Activated B cell treated with CpG ODN at 0.5 μM for 24 hours (primary cell): ENCODE data around the gene ADAT2. TPM values are rescaled to one million over a fixed set of nuclear protein-coding genes. Genes with fewer than 3 reads are reported as not detected.
"Not testable (repeated sequence)": the region's sequence is repeated elsewhere in the genome, so short reads cannot be mapped to it uniquely, and the experiment has no call there.

ENCODE experiments used
- ATAC-seq: fragments of 200-7000 bp; cut with Tn5 transposase; one replicate; pipeline ENCODE4 v1.10.0; 2021; ENCODE audit warnings: low read depth, mild to moderate bottlenecking, moderate library complexity
- CTCF ChIA-PET: fragments of 350-600 bp; sonication (Branson Sonifier 250); formaldehyde crosslinking; loops from one replicate; lab custom pipeline; 2021; ENCODE audit warnings: antibody characterized with exemption; lab: Charles Lee
- POLR2A ChIA-PET: fragments of 350-600 bp; sonication (Branson Sonifier 250); formaldehyde crosslinking; loops from one replicate; lab custom pipeline; 2021; ENCODE audit warnings: antibody characterized with exemption; lab: Charles Lee
- DNase-seq: peaks from one replicate; pipeline ENCODE4 v3.0.0; 2022
- H3K27ac Mint-ChIP-seq: one replicate; pipeline ENCODE4 v1.8.0; 2020; ENCODE audit warnings: mixed read lengths
- H3K27me3 Mint-ChIP-seq: one replicate; pipeline ENCODE4 v1.8.0; 2021; ENCODE audit warnings: mixed read lengths
- H3K36me3 Mint-ChIP-seq: one replicate; pipeline ENCODE4 v1.8.0; 2021; ENCODE audit warnings: low read depth, mixed read lengths
- H3K4me1 Mint-ChIP-seq: one replicate; pipeline ENCODE4 v1.8.0; 2021; ENCODE audit warnings: mixed read lengths
- H3K4me3 Mint-ChIP-seq: one replicate; pipeline ENCODE4 v1.8.0; 2020; ENCODE audit warnings: mild to moderate bottlenecking, mixed read lengths
- H3K9me3 Mint-ChIP-seq: one replicate; pipeline ENCODE4 v1.8.0; 2020; ENCODE audit warnings: mixed read lengths
- intact Hi-C: fragments of 100-400 bp; cut with micrococcal nuclease; formaldehyde crosslinking; loops from one replicate; pipeline ENCODE4 v1.15.1; 2024
- total RNA-seq: library from RNA; stranded (reverse); gene quantifications from 2 replicates; pipeline ENCODE4 v1.2.3, GENCODE V29; 2022
- TF ChIP-seq, protein P1 (sequence below): fragments of 200-600 bp; IDR thresholded peaks from one replicate; pipeline ENCODE4 v1.8.0; 2022; ENCODE audit warnings: antibody characterized with exemption, mild to moderate bottlenecking

Gene ADAT2
- total RNA-seq, 1 donor from 2014 or later = 30.2 TPM

- Mint-ChIP-seq H3K4me1 (no peaks in the 10 kb centered on the region), H3K36me3 (peaks cover 72% of the 10 kb centered on the region), H3K9me3 (no peaks in the 10 kb centered on the region), H3K4me3 (no peak overlapping the region), H3K27ac (no peak overlapping the region), H3K27me3 (no peaks in the 10 kb centered on the region)
- no peak for ATAC-seq
- intact Hi-C loops = loop anchor here (10.0 kb wide), 1 partner anchor 203 kb away; the partner anchor contains the start of gene PHACTR2
- DNase-seq = no peak
- POLR2A ChIA-PET = no interaction called here
- CTCF ChIA-PET = no interaction called here
- TF ChIP-seq, protein P1, sequence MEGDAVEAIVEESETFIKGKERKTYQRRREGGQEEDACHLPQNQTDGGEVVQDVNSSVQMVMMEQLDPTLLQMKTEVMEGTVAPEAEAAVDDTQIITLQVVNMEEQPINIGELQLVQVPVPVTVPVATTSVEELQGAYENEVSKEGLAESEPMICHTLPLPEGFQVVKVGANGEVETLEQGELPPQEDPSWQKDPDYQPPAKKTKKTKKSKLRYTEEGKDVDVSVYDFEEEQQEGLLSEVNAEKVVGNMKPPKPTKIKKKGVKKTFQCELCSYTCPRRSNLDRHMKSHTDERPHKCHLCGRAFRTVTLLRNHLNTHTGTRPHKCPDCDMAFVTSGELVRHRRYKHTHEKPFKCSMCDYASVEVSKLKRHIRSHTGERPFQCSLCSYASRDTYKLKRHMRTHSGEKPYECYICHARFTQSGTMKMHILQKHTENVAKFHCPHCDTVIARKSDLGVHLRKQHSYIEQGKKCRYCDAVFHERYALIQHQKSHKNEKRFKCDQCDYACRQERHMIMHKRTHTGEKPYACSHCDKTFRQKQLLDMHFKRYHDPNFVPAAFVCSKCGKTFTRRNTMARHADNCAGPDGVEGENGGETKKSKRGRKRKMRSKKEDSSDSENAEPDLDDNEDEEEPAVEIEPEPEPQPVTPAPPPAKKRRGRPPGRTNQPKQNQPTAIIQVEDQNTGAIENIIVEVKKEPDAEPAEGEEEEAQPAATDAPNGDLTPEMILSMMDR = no peak
Measured at GRCh38 chr6:143471822-143472221, 21.3 kb upstream of the ADAT2 start.

DNA sequence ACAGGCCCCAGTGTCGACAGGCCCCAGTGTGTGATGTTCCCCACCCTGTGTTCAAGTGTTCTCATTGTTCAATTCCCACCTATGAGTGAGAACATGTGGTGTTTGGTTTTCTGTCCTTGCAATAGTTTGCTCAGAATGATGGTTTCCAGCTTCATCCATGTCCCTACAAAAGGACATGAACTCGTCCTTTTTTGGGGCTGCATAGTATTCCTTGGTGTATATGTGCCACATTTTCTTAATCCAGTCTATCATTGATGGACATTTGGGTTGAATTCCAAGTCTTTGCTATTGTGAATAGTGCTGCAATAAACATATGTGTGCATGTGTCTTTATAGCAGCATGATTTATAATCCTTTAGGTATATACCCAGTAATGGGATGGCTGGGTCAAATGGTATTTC lies 18.3 kb upstream of the ADAT2 start:
- H3K9me3 Mint-ChIP-seq, ATAC-seq, H3K4me3 Mint-ChIP-seq, H3K27me3 Mint-ChIP-seq, DNase-seq, H3K4me1 Mint-ChIP-seq, POLR2A ChIA-PET, H3K27ac Mint-ChIP-seq: not testable (repeated sequence)
- peaks cover 61% of the 10 kb centered on the region for H3K36me3 Mint-ChIP-seq
- CTCF ChIA-PET = interaction anchor here (0.6 kb wide), 1 partner anchor 25 kb away, joined by 5 read pairs; no protein-coding TSS in a partner anchor
- intact Hi-C loops = loop anchor here (5.0 kb wide), 1 partner anchor 1183 kb away; no protein-coding TSS in a partner anchor

DNA sequence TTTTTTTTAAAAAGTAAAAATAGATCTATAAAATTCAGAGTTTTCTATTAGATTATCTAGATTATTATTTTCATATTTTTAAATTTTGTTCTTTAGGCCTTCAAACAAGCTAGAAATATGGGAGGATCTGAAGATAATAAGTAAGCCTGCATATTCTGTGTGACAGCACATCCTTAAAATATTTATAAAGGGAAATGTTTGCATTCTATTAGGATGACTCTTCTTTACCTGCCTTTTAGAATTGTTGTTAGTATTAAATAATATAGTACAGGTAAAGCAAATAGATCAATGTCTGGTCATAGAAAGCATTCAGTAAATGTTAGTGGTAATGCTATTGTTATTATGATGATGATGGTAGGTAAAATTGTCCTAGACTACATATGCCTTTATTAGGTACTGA lies 17.5 kb upstream of the ADAT2 start:
- POLR2A ChIA-PET = no interaction called here
- Mint-ChIP-seq H3K27ac (no peak overlapping the region), H3K36me3 (peaks cover 58% of the 10 kb centered on the region), H3K4me3 (no peak overlapping the region), H3K4me1 (no peaks in the 10 kb centered on the region), H3K27me3 (no peaks in the 10 kb centered on the region), H3K9me3 (no peaks in the 10 kb centered on the region)
- TF ChIP-seq, protein P1 = no peak
- intact Hi-C loops = loop anchor here (5.0 kb wide), 1 partner anchor 1184 kb away; no protein-coding TSS in a partner anchor
- ATAC-seq (no peak), DNase-seq (no peak)
- CTCF ChIA-PET = no interaction called here

GRCh38 chr6:143465546-143465945 lies 15.1 kb upstream of the ADAT2 start:
- no peak overlapping the region for H3K27ac Mint-ChIP-seq
- no peaks in the 10 kb centered on the region for H3K9me3 Mint-ChIP-seq
- H3K4me1 Mint-ChIP-seq = no peaks in the 10 kb centered on the region
- H3K27me3 Mint-ChIP-seq = no peaks in the 10 kb centered on the region
- CTCF ChIA-PET = no interaction called here
- H3K36me3 Mint-ChIP-seq = peaks cover 59% of the 10 kb centered on the region
- intact Hi-C loops = loop anchor here (5.0 kb wide), 1 partner anchor 1187 kb away; no protein-coding TSS in a partner anchor
- H3K4me3 Mint-ChIP-seq = no peak overlapping the region
- TF ChIP-seq, protein P1 = no peak
- ATAC-seq (no peak), DNase-seq (no peak)
- POLR2A ChIA-PET = no interaction called here

DNA sequence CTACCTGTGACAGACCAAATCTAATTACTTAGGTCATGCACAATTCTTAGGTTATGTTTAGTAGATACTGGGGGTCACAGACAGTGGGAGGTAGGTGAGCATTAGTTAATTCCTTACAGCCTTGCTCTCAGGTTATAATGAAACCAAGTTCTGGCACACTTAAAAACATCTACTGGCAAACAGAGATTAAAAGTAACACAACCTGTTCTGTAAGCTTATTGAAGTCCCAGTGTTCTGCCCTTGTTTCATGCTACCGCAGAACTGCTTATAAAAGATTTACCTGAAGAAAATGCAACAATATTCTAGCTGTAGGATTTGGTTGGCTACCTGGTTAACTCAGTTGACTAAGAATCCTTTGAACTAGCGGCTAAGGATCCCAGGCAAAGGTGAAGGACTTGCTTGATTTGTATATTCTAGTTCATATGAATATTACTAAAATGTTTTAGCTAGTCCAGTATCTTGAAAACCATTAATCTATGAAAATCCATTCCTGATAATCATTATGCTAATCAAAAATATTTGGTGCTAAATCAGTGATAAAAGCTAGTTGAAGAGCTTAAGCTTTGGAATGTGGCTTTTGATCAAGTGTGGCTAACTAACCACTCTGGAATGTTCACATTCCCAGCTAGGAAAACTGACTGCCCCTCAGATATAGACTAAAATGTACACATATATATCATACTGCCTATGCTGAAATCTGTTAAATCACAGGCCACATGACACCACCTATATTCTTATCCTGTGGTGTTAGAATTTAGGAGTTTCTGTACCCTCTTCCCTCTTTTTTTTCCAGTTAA lies 7.3 kb upstream of the ADAT2 start:
- Mint-ChIP-seq H3K27ac (no peak overlapping the region), H3K4me3 (no peak overlapping the region), H3K9me3 (no peaks in the 10 kb centered on the region), H3K4me1 (peaks cover 13% of the 10 kb centered on the region), H3K36me3 (peaks cover 43% of the 10 kb centered on the region), H3K27me3 (no peaks in the 10 kb centered on the region)
- ChIA-PET POLR2A (interaction anchor here (1.0 kb wide), 1 partner anchor 78 kb away, joined by 3 read pairs; no protein-coding TSS in a partner anchor), CTCF (no interaction called here)
- intact Hi-C loops = no loop called here
- TF ChIP-seq, protein P1 = no peak
- ATAC-seq = no peak
- DNase-seq = no peak
